Lung (tissue), 12 donors: ENCODE data around the gene ODC1. TPM values are rescaled to one million over a fixed set of nuclear protein-coding genes. Genes with fewer than 3 reads are reported as not detected.

ENCODE experiments used
- ATAC-seq: fragments of 200-7000 bp; cut with Tn5 transposase; one replicate; pipeline ENCODE4 v1.9.1; 2020; ENCODE audit warnings: moderate number of reproducible peaks; ENCODE audit not compliant: insufficient read depth, low FRiP score
- DNase-seq, 3 donors: peaks; one replicate each; pipeline ENCODE4 v3.0.0-alpha.2; 2013 to 2017
- H3K27ac ChIP-seq, 2 donors: one replicate each; pipeline ENCODE4 v1.5.1; 2013; ENCODE audit warnings: mild to moderate bottlenecking in 2 of 2, moderate library complexity in 2 of 2, control low read depth in 1 of 2, inconsistent platforms in 1 of 2, low read depth in 1 of 2, low read length in 1 of 2
- H3K27me3 ChIP-seq, 3 donors: one replicate each; pipeline ENCODE4 v1.5.1; 2013; ENCODE audit warnings: low read length in 2 of 3; ENCODE audit not compliant: control insufficient read depth in 3 of 3, insufficient read depth in 3 of 3
- H3K36me3 ChIP-seq, 4 donors: one replicate each; pipeline ENCODE4 v1.5.1; 2013; ENCODE audit warnings: low read length in 4 of 4, mild to moderate bottlenecking in 1 of 4, moderate library complexity in 1 of 4; ENCODE audit not compliant: control insufficient read depth in 4 of 4, insufficient read depth in 4 of 4
- H3K4me1 ChIP-seq, 5 donors: one replicate each; pipeline ENCODE4 v1.5.1; 2013; ENCODE audit warnings: low read length in 5 of 5, mild to moderate bottlenecking in 2 of 5, moderate library complexity in 1 of 5; ENCODE audit not compliant: control insufficient read depth in 5 of 5, insufficient read depth in 5 of 5
- H3K4me3 ChIP-seq: one replicate; pipeline ENCODE4 v1.5.1; 2013; ENCODE audit warnings: mild to moderate bottlenecking, control low read depth, moderate library complexity
- H3K9ac ChIP-seq, 2 donors: one replicate each; pipeline ENCODE4 v1.5.1; 2013; ENCODE audit warnings: low read length in 2 of 2, control low read depth in 1 of 2; ENCODE audit not compliant: insufficient read depth in 1 of 2
- H3K9me3 ChIP-seq, 4 donors: one replicate each; pipeline ENCODE4 v1.5.1; 2013; ENCODE audit warnings: low read length in 3 of 4, mild to moderate bottlenecking in 1 of 4, moderate library complexity in 1 of 4; ENCODE audit not compliant: control insufficient read depth in 4 of 4, insufficient read depth in 3 of 4
- CTCF ChIP-seq: IDR thresholded peaks from 2 replicates; pipeline ENCODE4 v1.5.1; 2012; ENCODE audit warnings: mild to moderate bottlenecking; ENCODE audit errors: control extremely low read depth, extremely low read depth
- WGBS, 2 donors: extraction: QIAGEN DNeasy Blood & Tissue Kit; methylation state at CpG; one replicate each; pipeline ENCODE4 v1.1.7; 2013; 5-methylcytosine and 5-hydroxymethylcytosine counted together
- polyA plus RNA-seq, 2 donors: library from polyadenylated mRNA; stranded (reverse); fragments of 200-250 nt; gene quantifications; one replicate each; pipeline ENCODE4 v1.2.1, GENCODE V29; 2013
- total RNA-seq, 2 donors: library from RNA; depleted of rRNA in 1 of 2; stranded (reverse); fragments of >200 nt in 1 of 2; gene quantifications; one replicate each; pipeline ENCODE4 v1.2.1, GENCODE V29; 2014 to 2021
- donor health status: control.
- donor health status: control.
- donor health status: Bipolar disorder and iron deficiency.
- donor health status: healthy.
- donor health status: DM: yes; HTN: yes; CAD: no.

ODC1 gene
- total and polyA plus RNA-seq, 4 donors = 32.5 to 115 (median 75.4) TPM

DNA sequence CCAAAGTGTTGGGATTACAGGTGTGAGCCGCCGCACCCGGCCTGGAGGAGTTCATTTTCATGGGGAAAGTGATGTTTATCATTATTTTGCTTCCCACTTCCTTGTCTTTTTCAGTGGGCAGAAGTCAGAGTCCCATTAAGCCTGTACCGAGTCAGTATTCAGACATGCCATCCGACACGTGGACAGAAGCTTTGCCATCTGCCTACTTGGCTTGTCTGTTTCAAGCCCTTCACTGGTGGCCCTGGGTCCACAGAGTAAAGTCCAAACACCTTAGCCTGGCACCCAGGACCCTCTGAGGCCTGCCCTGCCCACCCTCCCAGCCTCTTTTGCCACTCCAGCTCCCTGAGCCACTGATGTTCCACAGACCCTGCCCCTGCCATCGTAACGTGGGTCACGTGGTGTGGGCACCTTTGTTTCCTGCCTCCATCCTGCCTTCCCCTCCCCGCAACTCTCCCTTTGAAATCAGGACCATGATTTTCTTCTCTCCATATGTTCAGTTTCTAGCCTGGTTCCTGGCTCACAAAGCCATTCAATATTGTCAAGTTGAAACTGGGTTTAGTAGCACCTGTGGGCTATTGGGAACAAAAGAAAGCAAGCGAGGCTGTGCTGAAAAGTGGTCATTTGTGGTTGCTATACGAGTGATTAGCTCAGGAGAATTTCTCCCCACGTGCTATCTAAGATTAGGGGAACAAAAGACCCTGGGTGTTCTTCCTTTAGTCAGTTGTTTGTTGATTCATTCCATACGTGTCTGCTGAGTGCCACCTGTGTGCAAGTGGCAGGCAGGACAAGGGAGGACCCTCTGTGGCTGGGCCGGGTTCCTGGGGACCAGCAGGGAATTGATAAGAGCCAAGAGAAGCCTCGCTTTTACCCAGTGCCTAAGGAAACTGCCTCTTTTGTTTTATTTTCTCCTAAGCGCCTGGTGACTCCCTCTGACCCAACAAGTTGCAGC lies 5.1 kb upstream of the ODC1 start:
- TF ChIP-seq CTCF = no peak
- WGBS, 2 donors = 84% methylated on average over 17 of the region's 17 CpGs
- no peak for DNase-seq
- Histone ChIP-seq H3K27ac (no peak overlapping the region), H3K4me3 (no peak overlapping the region), H3K36me3 (no peaks in the 10 kb centered on the region), H3K9me3 (no peaks in the 10 kb centered on the region), H3K9ac (no peak overlapping the region), H3K4me1 (peaks cover 0 to 12% (median 5%) of the 10 kb centered on the region in 5 donors), H3K27me3 (no peaks in the 10 kb centered on the region)
- ATAC-seq = no peak

GRCh38 chr2:10452312-10452711 lies 4.2 kb upstream of the ODC1 start:
- Histone ChIP-seq H3K9me3 (no peaks in the 10 kb centered on the region), H3K36me3 (no peaks in the 10 kb centered on the region), H3K9ac (no peak overlapping the region), H3K27ac (peak overlapping the region in 1 of 2 donors; percentile 55), H3K4me3 (no peak overlapping the region), H3K27me3 (no peaks in the 10 kb centered on the region), H3K4me1 (peaks cover 0 to 12% (median 5%) of the 10 kb centered on the region in 5 donors)
- WGBS, 2 donors = 49 to 51% methylated on average over 3 of the region's 3 CpGs
- no peak for ATAC-seq
- no peak for TF ChIP-seq CTCF
- DNase-seq = peak; percentile 45 to 67 (median 52)

DNA sequence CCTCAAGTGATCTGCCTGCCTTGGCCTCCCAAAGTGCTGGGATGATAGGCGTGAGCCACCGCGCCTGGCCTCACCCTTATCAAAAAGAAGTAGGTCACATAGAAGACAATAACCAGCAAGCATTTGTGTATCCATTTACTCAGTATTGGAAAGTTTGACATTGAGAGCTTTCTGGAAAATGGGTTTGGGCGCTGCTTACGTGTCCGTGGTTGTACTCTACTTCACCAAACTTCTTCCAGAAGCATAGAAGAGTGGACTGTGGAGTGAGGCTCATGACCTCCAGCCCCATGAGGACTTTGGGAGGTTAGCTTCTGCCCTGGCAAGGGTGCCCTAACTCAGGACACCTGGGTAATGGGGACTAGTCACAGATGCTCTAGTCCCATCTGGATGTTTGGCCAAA lies 3.7 kb upstream of the ODC1 start:
- TF ChIP-seq CTCF = no peak
- peaks cover 0 to 12% (median 5%) of the 10 kb centered on the region in 5 donors for H3K4me1 ChIP-seq
- no peaks in the 10 kb centered on the region for H3K27me3 ChIP-seq
- peak overlapping the region in 1 of 2 donors; percentile 55 for H3K27ac ChIP-seq
- H3K9ac ChIP-seq = no peak overlapping the region
- no peak overlapping the region for H3K4me3 ChIP-seq
- ATAC-seq (no peak), DNase-seq (no peak)
- H3K36me3 ChIP-seq = no peaks in the 10 kb centered on the region
- 97 to 98% methylated on average over 6 of the region's 6 CpGs for WGBS, 2 donors
- H3K9me3 ChIP-seq = no peaks in the 10 kb centered on the region
